Measurements from ENCODE around the gene HDAC4.

HDAC4 gene

DNA sequence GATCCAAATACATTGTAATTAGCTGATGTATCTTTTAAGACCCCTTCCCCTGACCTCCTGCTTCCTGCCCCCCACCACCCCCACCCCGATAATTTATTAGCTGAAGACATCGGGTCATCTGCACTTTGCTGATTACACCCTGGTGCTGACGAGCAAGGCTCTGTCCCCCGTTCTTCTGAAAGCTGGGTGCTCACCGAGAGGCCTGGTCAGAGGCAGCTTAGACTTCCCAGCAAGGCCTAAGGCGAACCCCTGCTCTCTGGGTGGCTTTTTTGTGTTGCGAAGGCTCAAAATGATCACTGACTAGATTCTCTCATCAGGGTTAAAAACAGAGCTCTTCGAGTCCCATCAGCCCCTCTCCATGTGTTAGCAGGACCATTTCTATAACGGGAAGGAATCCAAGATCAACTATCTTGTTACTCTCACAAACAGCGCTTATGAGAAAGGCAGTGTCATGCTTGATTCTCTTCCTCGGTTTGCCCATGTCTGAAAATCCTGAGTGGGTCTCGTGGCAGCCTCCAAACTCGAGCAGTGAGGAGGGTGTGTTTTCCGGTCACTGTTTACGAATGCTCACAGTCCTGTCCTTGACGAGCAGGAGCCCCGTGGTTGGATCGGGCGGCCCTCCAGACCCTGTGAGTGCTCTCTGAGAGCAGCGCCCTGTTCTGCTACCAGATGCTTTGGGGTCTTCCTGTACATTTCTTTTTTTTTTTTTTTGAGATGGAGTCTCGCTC is 201.6 kb downstream of the HDAC4 start:
- peaks cover 5 to 6% of the 10 kb centered on the region in 2 donors for H3K4me1 Mint-ChIP-seq
- no peak overlapping the region for H3K4me3 Mint-ChIP-seq
- ATAC-seq (replicated peaks), result no peak
- DNase-seq, result no peak
- no peaks in the 10 kb centered on the region for H3K27me3 Mint-ChIP-seq
- no peaks in the 10 kb centered on the region for H3K9me3 Mint-ChIP-seq
- peaks cover 21 to 51% of the 10 kb centered on the region in 2 donors for H3K36me3 Mint-ChIP-seq
- H3K27ac Mint-ChIP-seq, result peak overlapping the region; percentile 42

- H3K27me3 Mint-ChIP-seq, result no peaks in the 10 kb centered on the region
- H3K4me1 Mint-ChIP-seq, result peaks cover 5 to 6% of the 10 kb centered on the region in 2 donors
- no peak for DNase-seq
- peak overlapping the region; percentile 51 for H3K27ac Mint-ChIP-seq
- H3K4me3 Mint-ChIP-seq, result no peak overlapping the region
- no peaks in the 10 kb centered on the region for H3K9me3 Mint-ChIP-seq
- no peak for ATAC-seq (replicated peaks)
- H3K36me3 Mint-ChIP-seq, result peaks cover 21 to 45% of the 10 kb centered on the region in 2 donors
Observed at GRCh38 chr2:239198221-239198620, 202.6 kb downstream of the HDAC4 start.

DNA sequence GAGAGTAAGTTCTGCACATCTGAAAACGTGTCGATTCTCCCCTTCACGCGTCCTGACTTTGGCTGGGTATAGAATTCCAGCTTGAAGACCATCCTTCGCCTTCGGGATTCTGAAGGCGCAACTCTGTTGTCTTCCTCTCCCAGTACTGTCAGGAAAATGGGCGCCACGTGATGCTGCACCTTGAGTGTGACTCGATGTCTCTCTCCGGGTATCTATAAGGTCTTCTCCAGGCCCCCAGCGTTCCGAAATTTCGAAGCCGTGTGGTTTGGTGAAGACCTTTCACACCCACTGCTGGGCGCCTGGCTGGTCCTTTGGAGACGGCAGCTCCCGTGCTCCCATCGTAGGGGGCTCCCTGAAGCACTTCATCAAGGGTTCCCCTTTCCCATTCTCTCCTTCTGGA is 203.7 kb downstream of the HDAC4 start:
- H3K9me3 Mint-ChIP-seq, result no peaks in the 10 kb centered on the region
- no peaks in the 10 kb centered on the region for H3K27me3 Mint-ChIP-seq
- H3K4me1 Mint-ChIP-seq, result peaks cover 2 to 5% of the 10 kb centered on the region in 2 donors
- no peak overlapping the region for H3K27ac Mint-ChIP-seq
- DNase-seq (no peak), ATAC-seq (replicated peaks) (no peak)
- H3K4me3 Mint-ChIP-seq, result no peak overlapping the region
- peaks cover 18 to 41% of the 10 kb centered on the region in 2 donors for H3K36me3 Mint-ChIP-seq

- H3K9me3 Mint-ChIP-seq, result no peaks in the 10 kb centered on the region
- DNase-seq, result no peak
- H3K27ac Mint-ChIP-seq, result no peak overlapping the region
- no peak overlapping the region for H3K4me3 Mint-ChIP-seq
- H3K27me3 Mint-ChIP-seq, result no peaks in the 10 kb centered on the region
- peaks cover 0 to 5% of the 10 kb centered on the region in 2 donors for H3K4me1 Mint-ChIP-seq
- peaks cover 14 to 41% of the 10 kb centered on the region in 2 donors for H3K36me3 Mint-ChIP-seq
- no peak for ATAC-seq (replicated peaks)
Observed at GRCh38 chr2:239196474-239197021, 204.3 kb downstream of the HDAC4 start.

- DNase-seq, result no peak
- Mint-ChIP-seq H3K27me3 (no peaks in the 10 kb centered on the region), H3K4me1 (peaks cover 0 to 5% of the 10 kb centered on the region in 2 donors), H3K36me3 (peaks cover 14 to 43% of the 10 kb centered on the region in 2 donors), H3K4me3 (no peak overlapping the region), H3K9me3 (no peaks in the 10 kb centered on the region), H3K27ac (no peak overlapping the region)
- ATAC-seq (replicated peaks), result no peak
Observed at GRCh38 chr2:239195992-239196391, 204.8 kb downstream of the HDAC4 start.

DNA sequence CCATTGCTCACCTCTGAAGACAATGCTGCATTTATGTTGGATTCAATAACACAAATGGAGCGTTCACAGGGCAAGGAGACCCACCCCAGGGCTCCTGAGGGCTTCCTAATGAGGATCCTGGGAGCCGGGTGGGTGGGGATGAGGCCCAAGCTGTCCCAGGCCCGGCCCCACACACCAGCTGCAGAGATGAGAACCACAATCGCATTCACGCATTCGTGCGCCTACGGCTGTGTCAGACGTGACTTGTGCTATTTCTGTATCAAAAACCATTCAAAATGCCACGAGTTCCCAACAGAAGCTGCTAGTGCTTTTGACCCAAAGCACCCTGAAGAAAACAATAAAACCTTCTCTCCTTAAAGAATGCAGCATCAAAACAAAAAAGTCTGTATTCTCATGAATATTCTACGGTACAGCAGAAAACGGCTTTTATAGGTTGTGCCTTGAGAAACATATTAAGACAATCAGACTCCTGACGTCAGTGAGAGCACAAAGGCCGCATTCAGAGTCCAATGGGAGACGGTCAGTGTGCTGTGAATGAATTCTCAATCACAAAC is 205.4 kb downstream of the HDAC4 start:
- Mint-ChIP-seq H3K36me3 (peaks cover 17 to 49% of the 10 kb centered on the region in 2 donors), H3K4me1 (peaks cover 0 to 5% of the 10 kb centered on the region in 2 donors), H3K4me3 (no peak overlapping the region), H3K27me3 (no peaks in the 10 kb centered on the region), H3K27ac (no peak overlapping the region), H3K9me3 (peaks cover 0 to under 1% of the 10 kb centered on the region in 2 donors)
- ATAC-seq (replicated peaks) (no peak), DNase-seq (no peak)

GRCh38 chr2:239194731-239195317 is 206.0 kb downstream of the HDAC4 start:
- H3K27ac Mint-ChIP-seq, result no peak overlapping the region
- no peak for DNase-seq
- H3K27me3 Mint-ChIP-seq, result no peaks in the 10 kb centered on the region
- peaks cover 19 to 51% of the 10 kb centered on the region in 2 donors for H3K36me3 Mint-ChIP-seq
- peaks cover 0 to 5% of the 10 kb centered on the region in 2 donors for H3K4me1 Mint-ChIP-seq
- ATAC-seq (replicated peaks), result no peak
- H3K4me3 Mint-ChIP-seq, result no peak overlapping the region
- H3K9me3 Mint-ChIP-seq, result peaks cover 1 to 4% of the 10 kb centered on the region in 2 donors

GRCh38 chr2:239193925-239194677 is 206.7 kb downstream of the HDAC4 start:
- no peak for DNase-seq
- peaks cover 0 to 5% of the 10 kb centered on the region in 2 donors for H3K4me1 Mint-ChIP-seq
- peak overlapping the region; percentile 56 for H3K27ac Mint-ChIP-seq
- H3K9me3 Mint-ChIP-seq, result peaks cover 4% of the 10 kb centered on the region in 2 donors
- peaks cover 25 to 57% of the 10 kb centered on the region in 2 donors for H3K36me3 Mint-ChIP-seq
- ATAC-seq (replicated peaks), result no peak
- no peaks in the 10 kb centered on the region for H3K27me3 Mint-ChIP-seq
- no peak overlapping the region for H3K4me3 Mint-ChIP-seq

DNA sequence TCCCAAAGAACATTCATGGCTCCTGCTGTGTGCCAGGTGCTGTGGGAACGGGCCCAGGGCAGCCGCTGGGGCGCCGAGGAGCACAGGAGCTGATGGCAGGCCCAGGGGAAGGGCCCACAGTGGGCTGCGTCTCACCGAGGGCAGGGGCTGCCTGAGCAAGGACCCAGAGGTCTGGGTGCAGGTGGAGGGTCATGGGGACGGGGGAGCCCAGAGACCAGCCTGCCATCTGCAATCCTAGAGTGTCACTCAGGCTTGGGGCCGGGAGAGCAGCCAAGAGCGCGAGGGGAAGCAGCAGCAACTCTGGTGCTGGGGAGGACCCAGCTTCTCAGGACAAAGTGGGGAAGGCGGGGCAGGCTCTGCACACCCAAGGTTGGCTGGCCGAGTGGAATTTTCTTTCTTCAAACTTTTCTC is 207.4 kb downstream of the HDAC4 start:
- DNase-seq, result no peak
- H3K27ac Mint-ChIP-seq, result no peak overlapping the region
- ATAC-seq (replicated peaks), result no peak
- no peaks in the 10 kb centered on the region for H3K27me3 Mint-ChIP-seq
- peaks cover 24 to 55% of the 10 kb centered on the region in 2 donors for H3K36me3 Mint-ChIP-seq
- peaks cover 0 to 5% of the 10 kb centered on the region in 2 donors for H3K4me1 Mint-ChIP-seq
- H3K9me3 Mint-ChIP-seq, result peaks cover 4% of the 10 kb centered on the region in 2 donors
- H3K4me3 Mint-ChIP-seq, result no peak overlapping the region

- H3K9me3 Mint-ChIP-seq, result peaks cover 4% of the 10 kb centered on the region in 2 donors
- DNase-seq (no peak), ATAC-seq (replicated peaks) (no peak)
- peaks cover 0 to 5% of the 10 kb centered on the region in 2 donors for H3K4me1 Mint-ChIP-seq
- no peak overlapping the region for H3K27ac Mint-ChIP-seq
- no peak overlapping the region for H3K4me3 Mint-ChIP-seq
- H3K27me3 Mint-ChIP-seq, result no peaks in the 10 kb centered on the region
- peaks cover 24 to 55% of the 10 kb centered on the region in 2 donors for H3K36me3 Mint-ChIP-seq
Observed at GRCh38 chr2:239192975-239193374, 207.8 kb downstream of the HDAC4 start.

GRCh38 chr2:239192456-239192855 is 208.4 kb downstream of the HDAC4 start:
- Mint-ChIP-seq H3K9me3 (peaks cover 4% of the 10 kb centered on the region in 2 donors), H3K36me3 (peaks cover 26 to 53% of the 10 kb centered on the region in 2 donors), H3K4me1 (peaks cover 0 to 5% of the 10 kb centered on the region in 2 donors), H3K27ac (no peak overlapping the region), H3K27me3 (no peaks in the 10 kb centered on the region), H3K4me3 (no peak overlapping the region)
- DNase-seq (no peak), ATAC-seq (replicated peaks) (peak; percentile 16 to 38)

- Mint-ChIP-seq H3K4me3 (no peak overlapping the region), H3K27ac (no peak overlapping the region), H3K36me3 (peaks cover 37 to 52% of the 10 kb centered on the region in 2 donors), H3K4me1 (peaks cover 0 to 3% of the 10 kb centered on the region in 2 donors), H3K27me3 (no peaks in the 10 kb centered on the region), H3K9me3 (peaks cover 4% of the 10 kb centered on the region in 2 donors)
- ATAC-seq (replicated peaks) (no peak), DNase-seq (no peak)
Observed at GRCh38 chr2:239190921-239191885, 209.6 kb downstream of the HDAC4 start.

- Mint-ChIP-seq H3K27ac (peak overlapping the region; percentile 20), H3K4me1 (no peaks in the 10 kb centered on the region), H3K36me3 (peaks cover 41 to 56% of the 10 kb centered on the region in 2 donors), H3K4me3 (no peak overlapping the region), H3K27me3 (no peaks in the 10 kb centered on the region), H3K9me3 (peaks cover 4% of the 10 kb centered on the region in 2 donors)
- DNase-seq (no peak), ATAC-seq (replicated peaks) (no peak)
Observed at GRCh38 chr2:239190361-239190760, 210.5 kb downstream of the HDAC4 start.

Data from stimulated activated naive B cell treated with anti-CD40 and anti-IgM and Interleukin-4, amounts not matched to agents 10 μg/mL and 1 μg/mL and 100 μg/mL, for 72 hours (primary cell).